Measurements from ENCODE around the gene SUPV3L1. TPM values are rescaled to one million over a fixed set of nuclear protein-coding genes. Genes with fewer than 3 reads are reported as not detected.

Gene SUPV3L1
- total RNA-seq, 1 donor from 2014 or later, result 38.0 TPM

DNA sequence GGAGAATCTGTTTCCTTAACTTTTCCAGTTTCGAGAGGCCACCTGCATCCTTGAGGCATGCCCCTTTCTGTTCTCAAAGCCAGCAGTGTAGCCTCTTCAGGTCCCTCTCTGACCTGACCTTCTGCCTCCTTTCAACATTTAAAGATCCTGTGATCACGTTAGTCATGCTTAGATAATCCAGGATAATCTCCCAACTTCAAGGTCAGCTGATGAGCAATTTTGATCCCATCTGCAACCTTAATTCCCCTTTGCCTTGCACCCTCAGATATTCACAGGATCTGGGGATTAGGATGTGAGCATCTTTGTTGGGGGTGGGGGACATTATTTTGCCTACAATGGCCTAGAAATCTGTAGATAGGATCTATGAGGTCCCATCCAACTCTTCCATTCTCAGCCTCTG, 48.1 kb downstream of the SUPV3L1 start:
- no peak for DNase-seq (ENCODE audit: low read depth)
- TF ChIP-seq, protein P1, sequence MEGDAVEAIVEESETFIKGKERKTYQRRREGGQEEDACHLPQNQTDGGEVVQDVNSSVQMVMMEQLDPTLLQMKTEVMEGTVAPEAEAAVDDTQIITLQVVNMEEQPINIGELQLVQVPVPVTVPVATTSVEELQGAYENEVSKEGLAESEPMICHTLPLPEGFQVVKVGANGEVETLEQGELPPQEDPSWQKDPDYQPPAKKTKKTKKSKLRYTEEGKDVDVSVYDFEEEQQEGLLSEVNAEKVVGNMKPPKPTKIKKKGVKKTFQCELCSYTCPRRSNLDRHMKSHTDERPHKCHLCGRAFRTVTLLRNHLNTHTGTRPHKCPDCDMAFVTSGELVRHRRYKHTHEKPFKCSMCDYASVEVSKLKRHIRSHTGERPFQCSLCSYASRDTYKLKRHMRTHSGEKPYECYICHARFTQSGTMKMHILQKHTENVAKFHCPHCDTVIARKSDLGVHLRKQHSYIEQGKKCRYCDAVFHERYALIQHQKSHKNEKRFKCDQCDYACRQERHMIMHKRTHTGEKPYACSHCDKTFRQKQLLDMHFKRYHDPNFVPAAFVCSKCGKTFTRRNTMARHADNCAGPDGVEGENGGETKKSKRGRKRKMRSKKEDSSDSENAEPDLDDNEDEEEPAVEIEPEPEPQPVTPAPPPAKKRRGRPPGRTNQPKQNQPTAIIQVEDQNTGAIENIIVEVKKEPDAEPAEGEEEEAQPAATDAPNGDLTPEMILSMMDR (conservative IDR thresholded peaks at IDR 0.05; ENCODE audit: low read depth, low read length), result no peak
- no peak overlapping the region for H3K4me3 ChIP-seq (ENCODE audit: low read depth, low read length)

DNA sequence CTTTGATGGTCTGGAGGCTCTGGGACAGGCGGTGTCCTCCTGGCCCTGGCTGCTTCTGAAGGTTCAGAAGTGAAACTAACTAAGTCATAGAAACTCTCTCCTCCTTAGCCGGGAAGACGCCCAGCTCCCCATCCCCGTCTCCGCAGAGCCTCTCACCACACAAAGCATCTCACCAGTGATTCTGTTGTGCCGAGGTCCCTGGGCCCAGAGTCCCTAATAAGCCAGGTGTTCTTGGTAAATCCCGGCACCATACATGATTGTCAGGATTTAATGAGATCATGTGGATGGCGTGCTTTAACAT, 49.5 kb downstream of the SUPV3L1 start:
- H3K4me3 ChIP-seq (ENCODE audit: low read depth, low read length), result no peak overlapping the region
- DNase-seq (ENCODE audit: low read depth), result no peak
- TF ChIP-seq, protein P1 (conservative IDR thresholded peaks at IDR 0.05; ENCODE audit: low read depth, low read length), result no peak

DNA sequence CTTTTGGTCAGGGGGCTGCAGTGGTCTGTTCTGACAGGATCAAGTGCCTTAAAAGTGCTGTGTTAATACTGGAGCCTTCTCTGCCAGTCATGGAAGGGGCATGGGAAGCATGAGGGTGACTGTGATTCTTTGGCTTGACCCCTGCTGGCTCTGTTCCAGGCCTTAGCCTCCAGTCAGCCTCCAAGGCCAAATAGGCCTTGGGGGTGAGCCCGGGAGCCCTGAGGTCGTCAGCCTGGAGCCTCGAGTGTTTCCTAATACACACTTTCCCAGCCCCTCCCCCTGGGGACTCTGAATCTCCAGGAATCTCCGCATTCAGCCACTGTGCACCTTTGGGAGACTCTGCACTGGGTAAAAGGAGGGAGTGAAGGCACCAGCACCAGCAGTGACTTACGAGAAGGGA, 50.1 kb downstream of the SUPV3L1 start:
- TF ChIP-seq, protein P1 (conservative IDR thresholded peaks at IDR 0.05; ENCODE audit: low read depth, low read length), result no peak
- no peak for DNase-seq (ENCODE audit: low read depth)
- H3K4me3 ChIP-seq (ENCODE audit: low read depth, low read length), result no peak overlapping the region

DNA sequence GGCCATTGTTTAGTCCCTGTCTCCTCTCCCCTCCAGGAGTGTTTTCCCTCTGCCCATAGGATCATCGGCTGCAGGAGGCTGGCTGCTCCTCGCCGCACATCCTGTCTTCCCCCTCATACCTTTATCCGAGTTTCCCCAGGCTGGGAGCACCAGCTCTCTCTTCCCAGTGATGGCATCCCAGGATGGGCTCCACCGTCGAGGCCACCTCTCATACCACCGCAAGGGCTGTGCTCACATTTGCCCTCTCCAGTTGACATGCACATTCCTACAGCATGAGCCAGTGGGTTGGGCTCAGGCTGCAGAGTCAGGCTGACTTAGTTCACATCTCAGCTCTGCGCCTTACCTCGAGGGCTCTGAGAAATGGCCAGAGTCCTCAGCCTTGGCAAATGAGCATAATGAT, 52.2 kb downstream of the SUPV3L1 start:
- TF ChIP-seq, protein P1 (conservative IDR thresholded peaks at IDR 0.05; ENCODE audit: low read depth, low read length), result no peak
- DNase-seq (ENCODE audit: low read depth), result no peak
- no peak overlapping the region for H3K4me3 ChIP-seq (ENCODE audit: low read depth, low read length)

DNA sequence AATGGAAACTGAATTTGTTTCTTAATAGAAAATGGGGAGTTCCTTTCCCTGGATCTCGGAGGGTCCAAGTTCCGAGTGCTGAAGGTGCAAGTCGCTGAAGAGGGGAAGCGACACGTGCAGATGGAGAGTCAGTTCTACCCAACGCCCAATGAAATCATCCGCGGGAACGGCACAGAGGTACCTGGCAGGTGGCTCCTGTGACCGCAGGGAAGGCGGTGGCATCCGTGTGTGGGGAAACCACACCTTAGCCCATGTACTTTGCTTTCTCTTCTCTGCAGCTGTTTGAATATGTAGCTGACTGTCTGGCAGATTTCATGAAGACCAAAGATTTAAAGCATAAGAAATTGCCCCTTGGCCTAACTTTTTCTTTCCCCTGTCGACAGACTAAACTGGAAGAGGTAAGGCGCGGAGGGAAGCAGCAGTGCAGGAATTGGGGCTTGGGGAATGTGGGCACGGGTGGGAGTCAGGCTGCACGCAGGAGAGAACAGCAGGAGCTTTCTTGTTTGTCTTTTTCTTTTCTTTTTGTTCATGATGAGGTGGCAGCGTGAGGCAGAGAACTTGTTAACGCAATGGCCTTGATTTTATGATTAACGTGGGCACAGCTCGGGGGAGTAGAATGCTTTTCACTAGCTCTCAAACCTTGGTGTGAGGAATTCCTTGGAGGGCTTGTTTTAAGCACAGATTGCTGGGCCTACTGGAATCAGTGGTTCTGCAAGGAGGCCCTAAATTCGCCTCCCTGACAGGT, 52.9 kb downstream of the SUPV3L1 start:
- no peak for DNase-seq (ENCODE audit: low read depth)
- H3K4me3 ChIP-seq (ENCODE audit: low read depth, low read length), result no peak overlapping the region
- TF ChIP-seq, protein P1 (conservative IDR thresholded peaks at IDR 0.05; ENCODE audit: low read depth, low read length), result no peak

DNA sequence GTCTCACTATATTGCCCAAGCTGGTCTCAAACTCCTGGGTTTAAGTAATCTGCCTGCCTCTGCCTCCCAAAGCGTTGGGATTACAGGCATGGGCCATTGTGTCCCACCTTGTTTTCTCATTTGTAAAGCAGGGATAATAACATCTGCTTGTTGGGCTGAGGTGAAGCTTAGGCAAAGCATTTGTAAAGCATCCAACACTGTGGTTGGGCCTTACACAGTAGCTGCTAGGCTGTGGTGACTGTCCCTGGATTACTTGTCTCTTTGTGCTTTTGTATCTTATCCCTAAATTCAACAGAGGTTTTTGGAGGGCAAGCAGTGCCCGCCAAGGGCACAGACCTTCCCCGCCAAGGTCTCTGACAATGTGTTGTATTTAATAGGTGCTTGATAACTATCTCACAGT, 54.4 kb downstream of the SUPV3L1 start:
- DNase-seq (ENCODE audit: low read depth), result no peak
- TF ChIP-seq, protein P1 (conservative IDR thresholded peaks at IDR 0.05; ENCODE audit: low read depth, low read length), result no peak
- no peak overlapping the region for H3K4me3 ChIP-seq (ENCODE audit: low read depth, low read length)

DNA sequence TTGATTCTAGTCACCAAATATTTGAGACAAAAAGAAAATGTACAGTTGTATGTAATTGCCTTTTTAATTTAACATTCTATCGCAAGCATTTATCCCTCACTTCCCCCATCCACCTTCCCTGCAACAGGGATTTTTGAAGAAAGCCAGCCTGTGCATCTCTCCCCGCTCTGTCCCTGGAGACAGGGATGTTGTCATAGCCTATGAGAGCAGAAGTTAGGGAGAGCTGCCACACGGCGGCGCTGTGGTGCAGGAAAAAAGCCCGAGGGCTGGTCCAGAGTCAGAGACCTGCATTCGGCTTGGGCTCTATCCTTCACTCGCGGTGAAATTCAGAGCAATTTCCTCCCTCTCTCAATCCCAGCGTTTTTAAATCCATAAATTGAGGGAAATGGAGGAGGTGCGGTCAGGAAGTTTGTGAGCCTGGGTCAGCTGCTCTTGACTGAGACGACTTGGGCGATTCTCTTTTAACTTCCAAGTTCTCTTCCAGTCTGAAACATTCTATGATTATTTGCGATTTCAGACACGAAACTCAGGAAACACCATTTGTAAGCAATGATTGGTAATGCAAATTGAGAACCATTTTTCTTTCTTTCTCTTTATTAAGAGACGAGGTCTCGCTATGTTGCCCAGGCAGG, 57.6 kb downstream of the SUPV3L1 start:
- H3K4me3 ChIP-seq (ENCODE audit: low read depth, low read length), result no peak overlapping the region
- DNase-seq (ENCODE audit: low read depth), result no peak
- TF ChIP-seq, protein P1 (conservative IDR thresholded peaks at IDR 0.05; ENCODE audit: low read depth, low read length), result peak; percentile 96
